NB4 (cell line): ENCODE measurements around the gene GALNT12.

Source experiments
- DNase-seq: peaks from one replicate; pipeline ENCODE4 v3.0.0; 2010; ENCODE audit warnings: low read depth
- H3K4me3 ChIP-seq: one replicate; pipeline ENCODE4 v1.5.1; 2011; ENCODE audit warnings: mild to moderate bottlenecking, low read depth, low read length, moderate library complexity
- CTCF ChIP-seq: IDR thresholded peaks from one replicate; pipeline ENCODE4 v1.5.1; 2012; ENCODE audit warnings: low read depth, low read length
- MAX ChIP-seq: IDR thresholded peaks from 2 replicates; pipeline ENCODE4 v1.6.1; 2011; ENCODE audit warnings: low read depth, low read length
- MYC ChIP-seq: IDR thresholded peaks from 2 replicates; pipeline ENCODE4 v1.6.1; 2011; ENCODE audit warnings: low read depth, low read length
- POLR2A ChIP-seq: IDR thresholded peaks from 2 replicates; pipeline ENCODE4 v1.6.1; 2011; ENCODE audit warnings: mild to moderate bottlenecking; ENCODE audit not compliant: insufficient read length; ENCODE audit errors: extremely low read depth

The GALNT12 gene

DNA sequence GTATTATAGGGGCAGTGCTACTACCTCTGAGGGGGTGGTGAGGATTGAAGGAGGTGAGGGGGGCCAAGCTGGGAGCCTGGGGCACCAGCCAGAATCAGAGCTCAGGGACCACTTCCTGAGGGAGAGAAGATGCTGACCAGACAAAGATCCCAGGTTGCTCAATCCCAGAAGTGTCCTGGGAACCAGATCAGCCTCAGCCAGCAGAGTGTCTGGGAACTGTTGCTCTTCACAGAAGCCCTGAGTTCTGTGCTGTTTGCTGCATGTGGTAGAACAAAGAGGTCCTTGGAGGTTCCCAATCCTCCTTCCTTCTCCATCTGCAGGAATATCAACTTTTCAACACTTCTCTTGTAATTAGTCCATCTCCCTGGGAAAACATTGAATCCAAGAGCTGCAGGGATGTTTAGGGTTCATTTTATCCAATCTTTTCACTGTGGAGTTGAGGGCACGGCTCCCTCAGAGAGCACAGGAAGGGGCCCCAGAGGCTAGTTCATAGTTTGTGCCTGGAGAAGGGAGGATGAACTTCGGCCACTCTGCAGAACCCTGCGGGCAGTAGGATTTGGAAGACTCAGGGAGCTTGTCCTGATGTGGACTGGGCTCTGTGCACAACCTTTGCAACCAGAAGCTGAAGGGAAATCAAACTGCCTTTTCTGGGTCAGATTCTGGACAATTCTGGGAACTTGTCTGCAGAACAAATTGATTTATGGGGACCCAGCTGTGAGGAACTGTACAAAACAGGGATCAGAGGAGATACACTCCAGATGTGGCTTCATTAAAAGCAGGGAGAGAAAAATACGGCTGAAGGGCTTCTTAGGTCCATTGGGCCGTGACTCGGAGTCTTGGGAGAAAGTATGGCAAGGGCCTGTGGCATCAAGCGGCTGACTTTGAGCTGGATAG lies 57.1 kb downstream of the GALNT12 start:
- H3K4me3 ChIP-seq, result no peak overlapping the region
- TF ChIP-seq POLR2A (no peak), CTCF (no peak), MAX (no peak), MYC (no peak)
- DNase-seq, result no peak

GRCh38 chr9:98865284-98865875 lies 57.9 kb downstream of the GALNT12 start:
- no peak overlapping the region for H3K4me3 ChIP-seq
- no peak for DNase-seq
- TF ChIP-seq POLR2A, result no peak
- no peak for TF ChIP-seq MYC
- no peak for TF ChIP-seq CTCF

GRCh38 chr9:98866435-98867102 lies 59.1 kb downstream of the GALNT12 start:
- TF ChIP-seq MYC (no peak), POLR2A (no peak), MAX (no peak), CTCF (no peak)
- DNase-seq, result no peak
- H3K4me3 ChIP-seq, result no peak overlapping the region

DNA sequence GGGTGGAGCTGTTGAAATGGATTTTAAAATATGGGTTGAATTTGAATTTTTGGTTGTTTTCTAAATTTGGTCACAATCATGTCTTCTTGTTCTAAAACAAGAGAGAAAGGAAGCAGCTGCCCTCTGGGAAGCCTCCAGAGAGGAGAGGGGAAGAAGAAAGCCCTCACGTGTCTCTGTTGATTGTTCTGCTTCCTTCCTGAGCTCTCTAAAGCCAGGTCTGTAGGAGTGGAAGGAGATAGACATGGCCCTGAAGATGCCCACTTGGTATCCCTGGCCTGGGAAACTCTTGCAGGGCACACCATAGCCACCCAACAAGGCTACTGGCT lies 59.6 kb downstream of the GALNT12 start:
- no peak for TF ChIP-seq POLR2A
- no peak for TF ChIP-seq MAX
- no peak for TF ChIP-seq CTCF
- TF ChIP-seq MYC, result no peak
- peak; percentile 40 for DNase-seq
- no peak overlapping the region for H3K4me3 ChIP-seq

DNA sequence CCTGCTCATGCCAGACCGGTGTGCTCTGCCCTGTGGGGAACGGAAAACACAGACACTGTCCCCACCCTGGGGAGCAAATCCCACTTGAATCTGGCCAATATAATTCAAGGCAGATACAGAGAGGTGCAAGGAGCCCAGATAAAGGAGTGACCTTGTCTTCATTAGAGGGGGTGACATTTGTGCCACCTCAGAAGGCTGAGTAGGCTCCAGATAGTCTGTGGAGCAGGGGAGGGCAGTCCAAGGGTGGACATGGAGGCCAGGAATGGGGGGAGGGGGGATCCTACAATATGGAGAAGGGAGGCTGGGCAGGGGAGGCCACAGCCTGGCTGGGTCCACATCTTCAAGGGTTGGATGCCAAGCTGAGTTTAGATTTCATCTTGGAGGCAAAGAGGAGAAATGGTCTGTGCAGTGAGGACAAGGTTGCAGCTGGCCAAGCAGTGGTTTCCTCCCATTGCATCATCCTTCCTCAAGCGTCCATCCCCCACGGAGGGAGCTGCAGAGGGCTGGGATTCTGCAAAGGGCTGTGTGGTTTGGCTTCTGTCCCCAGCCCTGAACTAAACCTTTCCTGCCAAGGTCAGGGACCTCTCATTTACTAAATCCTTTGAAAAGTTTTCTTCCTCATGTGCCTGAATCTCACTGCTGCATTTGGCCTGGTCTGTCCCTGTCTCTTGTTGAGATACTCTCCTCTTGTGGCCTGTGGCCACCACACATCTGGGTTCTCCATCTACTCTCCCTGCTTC lies 60.1 kb downstream of the GALNT12 start:
- peak; percentile 94 for DNase-seq
- TF ChIP-seq MAX, result peak; percentile 35; the same call in 1 of the 2 replicates
- TF ChIP-seq MYC, result no peak
- no peak for TF ChIP-seq POLR2A

More for the DNA sequence above, 60.1 kb downstream of the GALNT12 start:
- H3K4me3 ChIP-seq, result no peak overlapping the region
